ENCODE results near the gene SSBP2. TPM values are rescaled to one million over a fixed set of nuclear protein-coding genes. Genes with fewer than 3 reads are reported as not detected.

The SSBP2 gene
- total RNA-seq, 2 experiments from 2014 or later, result 13.1 to 21.5 TPM

DNA sequence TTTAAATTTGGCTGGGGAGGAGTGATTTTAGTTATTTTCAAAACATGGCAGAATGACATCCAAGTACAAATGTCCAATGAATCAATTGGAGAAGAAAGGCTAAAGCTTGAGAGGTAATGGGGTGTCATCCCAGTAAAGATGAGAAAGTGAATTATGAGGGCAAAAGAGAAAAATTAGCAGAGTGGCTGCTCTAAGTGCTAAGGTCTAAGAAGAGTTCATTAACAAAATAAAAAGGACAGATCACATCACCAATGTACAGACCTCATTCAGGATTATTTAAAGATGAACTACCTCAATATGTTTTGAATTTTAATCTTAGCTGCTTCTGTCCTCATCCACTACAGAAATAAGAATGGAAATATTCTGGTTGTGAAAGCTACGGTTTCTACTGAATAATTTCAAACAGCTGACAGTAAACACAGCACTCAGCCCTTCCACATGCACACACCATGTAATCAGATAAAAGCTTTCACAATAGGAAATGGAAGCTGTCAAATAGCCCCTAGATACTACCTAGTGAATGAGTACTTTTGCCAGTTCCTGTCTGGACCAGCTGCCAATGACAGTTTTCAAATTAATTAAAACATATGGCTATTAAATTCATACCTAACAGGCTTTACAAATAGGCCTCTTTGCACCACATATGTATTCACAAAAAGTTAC is 171.5 kb downstream of the SSBP2 start:
- no peak overlapping the region for H3K27ac Mint-ChIP-seq
- ATAC-seq, result no peak
- no peak overlapping the region for H3K4me3 Mint-ChIP-seq
- peaks cover 5% of the 10 kb centered on the region for H3K4me1 Mint-ChIP-seq
- DNase-seq, result no peak
- CTCF ChIA-PET, result interaction anchor here (1.4 to 2.8 kb wide), 2 partner anchors 7 to 15 kb away, joined by 4 to 7 read pairs; no protein-coding TSS in a partner anchor
- no peaks in the 10 kb centered on the region for H3K36me3 Mint-ChIP-seq
- H3K27me3 Mint-ChIP-seq, result no peaks in the 10 kb centered on the region
- no peaks in the 10 kb centered on the region for H3K9me3 Mint-ChIP-seq (ENCODE audit: low read depth)

- Mint-ChIP-seq H3K27ac (no peak overlapping the region), H3K4me1 (peaks cover 10% of the 10 kb centered on the region), H3K36me3 (no peaks in the 10 kb centered on the region), H3K9me3 (ENCODE audit: low read depth) (no peaks in the 10 kb centered on the region), H3K27me3 (no peaks in the 10 kb centered on the region), H3K4me3 (no peak overlapping the region)
- CTCF ChIA-PET, result interaction anchor here (2.8 kb wide), 1 partner anchor 10 kb away, joined by 7 read pairs; no protein-coding TSS in a partner anchor
- ATAC-seq (no peak), DNase-seq (no peak)
These were observed 173.8 kb downstream of the SSBP2 start for GRCh38 chr5:81577091-81577490.

GRCh38 chr5:81575924-81576323 is 175.0 kb downstream of the SSBP2 start:
- Mint-ChIP-seq H3K4me1 (peaks cover 10% of the 10 kb centered on the region), H3K4me3 (no peak overlapping the region), H3K27ac (no peak overlapping the region), H3K36me3 (no peaks in the 10 kb centered on the region), H3K9me3 (ENCODE audit: low read depth) (no peaks in the 10 kb centered on the region), H3K27me3 (no peaks in the 10 kb centered on the region)
- CTCF ChIA-PET, result no interaction called here
- DNase-seq (no peak), ATAC-seq (no peak)

- CTCF ChIA-PET, result interaction anchor here (1.1 kb wide), 1 partner anchor 34 kb away, joined by 3 read pairs; no protein-coding TSS in a partner anchor
- DNase-seq, result no peak
- Mint-ChIP-seq H3K9me3 (ENCODE audit: low read depth) (no peaks in the 10 kb centered on the region), H3K27ac (no peak overlapping the region), H3K27me3 (no peaks in the 10 kb centered on the region), H3K4me3 (no peak overlapping the region), H3K4me1 (peaks cover 5% of the 10 kb centered on the region), H3K36me3 (peaks cover 3% of the 10 kb centered on the region)
- ATAC-seq, result no peak
These were observed 178.7 kb downstream of the SSBP2 start for GRCh38 chr5:81572201-81572600.

DNA sequence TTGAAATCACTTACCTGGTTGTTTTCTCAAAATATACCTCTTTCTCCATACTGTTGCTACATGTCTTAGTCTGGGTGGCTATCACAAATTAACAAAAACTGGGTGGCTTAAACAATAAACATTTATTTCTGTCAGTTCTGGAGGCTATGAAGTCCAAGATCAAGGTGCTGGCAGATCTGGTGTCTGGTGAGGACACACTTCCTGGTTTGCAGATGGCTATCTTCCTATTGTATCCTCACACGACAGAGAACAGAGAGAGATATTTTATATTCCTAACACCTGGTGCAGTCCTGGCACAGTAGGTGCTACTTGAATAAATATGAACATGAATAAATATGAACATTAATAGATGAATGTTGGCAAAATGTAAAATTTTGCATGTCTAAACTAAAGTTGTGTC is 192.7 kb downstream of the SSBP2 start:
- no peak for ATAC-seq
- H3K4me3 Mint-ChIP-seq, result no peak overlapping the region
- DNase-seq, result no peak
- H3K27me3 Mint-ChIP-seq, result no peaks in the 10 kb centered on the region
- H3K9me3 Mint-ChIP-seq (ENCODE audit: low read depth), result no peaks in the 10 kb centered on the region
- H3K4me1 Mint-ChIP-seq, result peaks cover 17% of the 10 kb centered on the region
- H3K36me3 Mint-ChIP-seq, result no peaks in the 10 kb centered on the region
- CTCF ChIA-PET, result no interaction called here
- H3K27ac Mint-ChIP-seq, result no peak overlapping the region

DNA sequence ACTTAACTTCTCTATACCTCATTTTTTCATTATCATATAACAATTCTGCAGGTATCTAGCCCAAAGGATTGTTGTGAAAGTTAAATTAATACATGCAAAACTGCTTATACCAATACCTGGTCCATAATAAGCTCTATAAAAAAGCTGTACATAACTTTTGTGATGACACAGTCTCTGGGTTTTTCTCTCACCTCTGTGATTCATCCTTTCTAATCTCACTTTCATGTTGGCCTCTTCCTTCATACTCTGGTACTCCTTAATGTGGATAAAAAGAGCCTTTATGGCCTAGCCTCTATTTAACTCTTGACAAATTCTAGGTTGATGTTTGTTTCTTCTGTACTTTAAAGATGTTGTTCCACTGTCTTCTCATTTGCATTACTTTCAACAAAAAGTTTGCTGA is 194.1 kb downstream of the SSBP2 start:
- Mint-ChIP-seq H3K9me3 (ENCODE audit: low read depth) (no peaks in the 10 kb centered on the region), H3K4me3 (no peak overlapping the region), H3K4me1 (peaks cover 17% of the 10 kb centered on the region), H3K36me3 (no peaks in the 10 kb centered on the region), H3K27ac (no peak overlapping the region), H3K27me3 (no peaks in the 10 kb centered on the region)
- CTCF ChIA-PET, result no interaction called here
- DNase-seq (no peak), ATAC-seq (peak; percentile 42)

- Mint-ChIP-seq H3K4me1 (peaks cover 17% of the 10 kb centered on the region), H3K36me3 (no peaks in the 10 kb centered on the region), H3K9me3 (ENCODE audit: low read depth) (no peaks in the 10 kb centered on the region), H3K4me3 (no peak overlapping the region), H3K27me3 (no peaks in the 10 kb centered on the region), H3K27ac (no peak overlapping the region)
- DNase-seq, result no peak
- no peak for ATAC-seq
- CTCF ChIA-PET, result no interaction called here
These were observed 195.0 kb downstream of the SSBP2 start for GRCh38 chr5:81555865-81556264.

DNA sequence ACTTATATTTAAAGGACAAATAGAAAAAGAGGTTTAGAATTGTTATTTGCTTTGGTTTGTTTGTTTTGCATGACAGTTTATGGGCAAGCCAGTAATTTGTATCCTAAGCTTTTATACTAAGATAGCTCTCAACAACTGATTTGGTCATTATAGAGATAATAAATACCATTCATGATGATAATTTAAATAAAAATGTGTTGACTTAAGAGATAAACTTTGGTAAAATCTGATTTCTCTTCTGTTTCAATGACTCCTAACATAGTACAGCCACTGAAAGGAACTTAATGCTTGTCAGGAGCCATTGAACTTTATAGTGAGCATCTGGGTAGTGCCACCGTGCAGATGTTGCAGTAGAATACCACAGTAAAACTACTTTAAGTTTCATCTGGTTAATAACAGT is 196.2 kb downstream of the SSBP2 start:
- CTCF ChIA-PET, result no interaction called here
- Mint-ChIP-seq H3K36me3 (no peaks in the 10 kb centered on the region), H3K27ac (no peak overlapping the region), H3K4me1 (peaks cover 17% of the 10 kb centered on the region), H3K4me3 (no peak overlapping the region), H3K27me3 (no peaks in the 10 kb centered on the region), H3K9me3 (ENCODE audit: low read depth) (no peaks in the 10 kb centered on the region)
- ATAC-seq (no peak), DNase-seq (no peak)

GRCh38 chr5:81553567-81554212 is 197.2 kb downstream of the SSBP2 start:
- Mint-ChIP-seq H3K36me3 (no peaks in the 10 kb centered on the region), H3K27ac (no peak overlapping the region), H3K4me3 (no peak overlapping the region), H3K9me3 (ENCODE audit: low read depth) (no peaks in the 10 kb centered on the region), H3K27me3 (no peaks in the 10 kb centered on the region), H3K4me1 (peaks cover 17% of the 10 kb centered on the region)
- DNase-seq (no peak), ATAC-seq (no peak)
- CTCF ChIA-PET, result no interaction called here

DNA sequence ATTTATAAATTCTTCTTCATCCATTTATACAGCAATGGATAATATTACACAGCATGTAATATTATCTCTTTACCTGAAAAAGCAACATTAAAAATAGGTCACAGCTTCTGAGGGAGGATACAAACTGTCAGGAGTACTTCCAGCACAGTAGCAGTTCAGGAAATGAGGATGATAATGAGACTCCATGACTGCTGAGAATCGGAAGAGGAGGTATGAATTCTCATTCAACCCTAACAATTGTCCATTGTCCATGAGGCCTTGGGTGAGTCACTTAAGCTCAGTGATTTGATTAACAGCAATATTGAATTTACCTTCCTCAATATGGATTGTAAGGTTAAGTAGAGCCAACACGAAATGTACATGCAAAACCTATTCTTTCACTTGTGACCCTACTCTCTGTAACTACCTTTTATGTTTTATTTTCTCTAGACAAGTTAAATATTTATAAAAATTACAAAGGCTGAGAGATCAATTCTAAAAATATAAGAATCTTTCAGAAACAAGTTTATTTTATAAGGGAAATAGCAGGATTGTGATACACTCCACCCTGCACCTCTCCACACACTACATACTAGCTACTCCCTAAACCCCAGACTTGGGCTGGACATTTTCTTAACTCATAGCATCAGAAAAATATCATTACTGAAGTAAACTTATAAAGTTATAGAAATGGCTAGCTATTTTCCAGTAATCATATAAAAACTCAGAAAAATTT is 197.9 kb downstream of the SSBP2 start:
- H3K4me1 Mint-ChIP-seq, result peaks cover 14% of the 10 kb centered on the region
- H3K9me3 Mint-ChIP-seq (ENCODE audit: low read depth), result no peaks in the 10 kb centered on the region
- no peaks in the 10 kb centered on the region for H3K36me3 Mint-ChIP-seq
- ATAC-seq (no peak), DNase-seq (no peak)
- H3K27me3 Mint-ChIP-seq, result no peaks in the 10 kb centered on the region
- no peak overlapping the region for H3K4me3 Mint-ChIP-seq
- H3K27ac Mint-ChIP-seq, result no peak overlapping the region
- CTCF ChIA-PET, result no interaction called here

- no peak overlapping the region for H3K4me3 Mint-ChIP-seq
- no peak overlapping the region for H3K27ac Mint-ChIP-seq
- H3K9me3 Mint-ChIP-seq (ENCODE audit: low read depth), result no peaks in the 10 kb centered on the region
- ATAC-seq (no peak), DNase-seq (no peak)
- peaks cover 2% of the 10 kb centered on the region for H3K4me1 Mint-ChIP-seq
- H3K36me3 Mint-ChIP-seq, result no peaks in the 10 kb centered on the region
- CTCF ChIA-PET, result no interaction called here
- H3K27me3 Mint-ChIP-seq, result no peaks in the 10 kb centered on the region
These were observed 201.8 kb downstream of the SSBP2 start for GRCh38 chr5:81549123-81549522.

- Mint-ChIP-seq H3K4me3 (no peak overlapping the region), H3K4me1 (no peaks in the 10 kb centered on the region), H3K27ac (no peak overlapping the region), H3K9me3 (ENCODE audit: low read depth) (peaks cover 2% of the 10 kb centered on the region), H3K27me3 (no peaks in the 10 kb centered on the region), H3K36me3 (peaks cover 3% of the 10 kb centered on the region)
- no peak for ATAC-seq
- CTCF ChIA-PET, result no interaction called here
- DNase-seq, result no peak
These were observed 203.9 kb downstream of the SSBP2 start for GRCh38 chr5:81547001-81547400.

- Mint-ChIP-seq H3K4me3 (no peak overlapping the region), H3K4me1 (no peaks in the 10 kb centered on the region), H3K27me3 (no peaks in the 10 kb centered on the region), H3K9me3 (ENCODE audit: low read depth) (peaks cover 5% of the 10 kb centered on the region), H3K27ac (no peak overlapping the region), H3K36me3 (peaks cover 6% of the 10 kb centered on the region)
- ATAC-seq, result no peak
- DNase-seq, result no peak
- CTCF ChIA-PET, result no interaction called here
These were observed 205.0 kb downstream of the SSBP2 start for GRCh38 chr5:81545911-81546310.
